ENCODE measurements around the gene KRTAP2-2. TPM values are rescaled to one million over a fixed set of nuclear protein-coding genes. Genes with fewer than 3 reads are reported as not detected.

KRTAP2-2 gene
- total and polyA plus RNA-seq, 10 of the 15 experiments (the other 5 are each of a cell fraction or from before 2014, with no cell fraction given): not detected

- DNase-seq (ENCODE audit: low read depth, low spot score): no peak
- ChIA-PET SMC1A (ENCODE audit: uncharacterized antibody, unreplicated experiment) (no interaction called here), RAD21 (ENCODE audit: unreplicated experiment) (no interaction called here), POLR2A (no interaction called here), CTCF (no interaction called here)
- in situ Hi-C loops (cut with MboI) (no loop called here), intact Hi-C loops (cut with micrococcal nuclease; ENCODE audit: unreplicated experiment) (no loop called here)
- 8% methylated on average over 7 of the region's 7 CpGs for WGBS (ENCODE audit: insufficient coverage, insufficient replicate concordance, low lambda C conversion rate, missing lambda C conversion rate)
- FAIRE-seq: no peak
- Histone ChIP-seq H4K20me1 (ENCODE audit: control insufficient read depth, insufficient read depth) (no peaks in the 10 kb centered on the region), H3K9me3 (replicated peaks; ENCODE audit: control insufficient read depth, insufficient read depth, low read length) (no peaks in the 10 kb centered on the region), H3K27me3 (replicated peaks in 1 of 2; ENCODE audit: control insufficient read depth in 2 of 2, insufficient read depth in 2 of 2, low read length in 1 of 2) (no peaks in the 10 kb centered on the region; a peak in 2 of 4 replicates), H3K79me2 (ENCODE audit: control insufficient read depth, insufficient read depth, low read length) (no peaks in the 10 kb centered on the region), H3K4me1 (ENCODE audit: control insufficient read depth, insufficient read depth, low read length) (no peaks in the 10 kb centered on the region), H3K27ac (ENCODE audit: control insufficient read depth, insufficient read depth) (no peak overlapping the region), H2AFZ (ENCODE audit: control insufficient read depth, low read depth, low read length) (no peak overlapping the region), H3K4me2 (ENCODE audit: control insufficient read depth, insufficient read depth) (no peak overlapping the region), H3K4me3 (no peak overlapping the region), H3K36me3 (ENCODE audit: control insufficient read depth in 2 of 2, insufficient read depth in 2 of 2, low read length in 1 of 2) (no peaks in the 10 kb centered on the region), H3K9ac (ENCODE audit: control insufficient read depth, insufficient read depth, low read length) (no peak overlapping the region)
- no peak for ATAC-seq
- BruUV-seq (replicated peaks): no TSS peak
- TF ChIP-seq KLF5 (IDR thresholded peaks at IDR 0.05; ENCODE audit: partially characterized antibody) (no peak), TBL1XR1 (IDR thresholded peaks at IDR 0.05; ENCODE audit: low read depth, low read length) (no peak), NR2C1 (IDR thresholded peaks at IDR 0.05) (no peak), BRCA1 (IDR thresholded peaks at IDR 0.05; ENCODE audit: low read depth, low read length) (no peak), TCF7 (IDR thresholded peaks at IDR 0.05; ENCODE audit: borderline replicate concordance) (no peak), NFYB (IDR thresholded peaks at IDR 0.05; ENCODE audit: insufficient read depth, low read depth, low read length) (no peak), HDAC2 (IDR thresholded peaks at IDR 0.05) (no peak), BCL3 (IDR thresholded peaks at IDR 0.05; ENCODE audit: borderline replicate concordance, insufficient read depth, low read depth, low read length, poor library complexity, severe bottlenecking) (no peak), FOS (IDR thresholded peaks at IDR 0.05; ENCODE audit: borderline replicate concordance, extremely low read depth, insufficient read length) (no peak), TARDBP (IDR thresholded peaks at IDR 0.05; ENCODE audit: borderline replicate concordance) (no peak), EGR1 (IDR thresholded peaks at IDR 0.05; ENCODE audit: borderline replicate concordance in 1 of 2, low read depth in 2 of 2, low read length in 2 of 2) (no peak), CHD2 (IDR thresholded peaks at IDR 0.05; ENCODE audit: borderline replicate concordance, low read depth, low read length) (no peak), TCF3 (IDR thresholded peaks at IDR 0.05; ENCODE audit: borderline replicate concordance, insufficient read depth, low read depth, low read length) (no peak), LARP7 (IDR thresholded peaks at IDR 0.05) (no peak), PAX5 (IDR thresholded peaks at IDR 0.05; ENCODE audit: borderline replicate concordance, low read depth, low read length) (no peak), POLR2AphosphoS5 (IDR thresholded peaks at IDR 0.05; ENCODE audit: low read length) (no peak)
- TF ChIP-seq, protein P1, sequence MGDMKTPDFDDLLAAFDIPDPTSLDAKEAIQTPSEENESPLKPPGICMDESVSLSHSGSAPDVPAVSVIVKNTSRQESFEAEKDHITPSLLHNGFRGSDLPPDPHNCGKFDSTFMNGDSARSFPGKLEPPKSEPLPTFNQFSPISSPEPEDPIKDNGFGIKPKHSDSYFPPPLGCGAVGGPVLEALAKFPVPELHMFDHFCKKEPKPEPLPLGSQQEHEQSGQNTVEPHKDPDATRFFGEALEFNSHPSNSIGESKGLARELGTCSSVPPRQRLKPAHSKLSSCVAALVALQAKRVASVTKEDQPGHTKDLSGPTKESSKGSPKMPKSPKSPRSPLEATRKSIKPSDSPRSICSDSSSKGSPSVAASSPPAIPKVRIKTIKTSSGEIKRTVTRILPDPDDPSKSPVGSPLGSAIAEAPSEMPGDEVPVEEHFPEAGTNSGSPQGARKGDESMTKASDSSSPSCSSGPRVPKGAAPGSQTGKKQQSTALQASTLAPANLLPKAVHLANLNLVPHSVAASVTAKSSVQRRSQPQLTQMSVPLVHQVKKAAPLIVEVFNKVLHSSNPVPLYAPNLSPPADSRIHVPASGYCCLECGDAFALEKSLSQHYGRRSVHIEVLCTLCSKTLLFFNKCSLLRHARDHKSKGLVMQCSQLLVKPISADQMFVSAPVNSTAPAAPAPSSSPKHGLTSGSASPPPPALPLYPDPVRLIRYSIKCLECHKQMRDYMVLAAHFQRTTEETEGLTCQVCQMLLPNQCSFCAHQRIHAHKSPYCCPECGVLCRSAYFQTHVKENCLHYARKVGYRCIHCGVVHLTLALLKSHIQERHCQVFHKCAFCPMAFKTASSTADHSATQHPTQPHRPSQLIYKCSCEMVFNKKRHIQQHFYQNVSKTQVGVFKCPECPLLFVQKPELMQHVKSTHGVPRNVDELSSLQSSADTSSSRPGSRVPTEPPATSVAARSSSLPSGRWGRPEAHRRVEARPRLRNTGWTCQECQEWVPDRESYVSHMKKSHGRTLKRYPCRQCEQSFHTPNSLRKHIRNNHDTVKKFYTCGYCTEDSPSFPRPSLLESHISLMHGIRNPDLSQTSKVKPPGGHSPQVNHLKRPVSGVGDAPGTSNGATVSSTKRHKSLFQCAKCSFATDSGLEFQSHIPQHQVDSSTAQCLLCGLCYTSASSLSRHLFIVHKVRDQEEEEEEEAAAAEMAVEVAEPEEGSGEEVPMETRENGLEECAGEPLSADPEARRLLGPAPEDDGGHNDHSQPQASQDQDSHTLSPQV (IDR thresholded peaks at IDR 0.05): no peak
- TF ChIP-seq, protein P2, sequence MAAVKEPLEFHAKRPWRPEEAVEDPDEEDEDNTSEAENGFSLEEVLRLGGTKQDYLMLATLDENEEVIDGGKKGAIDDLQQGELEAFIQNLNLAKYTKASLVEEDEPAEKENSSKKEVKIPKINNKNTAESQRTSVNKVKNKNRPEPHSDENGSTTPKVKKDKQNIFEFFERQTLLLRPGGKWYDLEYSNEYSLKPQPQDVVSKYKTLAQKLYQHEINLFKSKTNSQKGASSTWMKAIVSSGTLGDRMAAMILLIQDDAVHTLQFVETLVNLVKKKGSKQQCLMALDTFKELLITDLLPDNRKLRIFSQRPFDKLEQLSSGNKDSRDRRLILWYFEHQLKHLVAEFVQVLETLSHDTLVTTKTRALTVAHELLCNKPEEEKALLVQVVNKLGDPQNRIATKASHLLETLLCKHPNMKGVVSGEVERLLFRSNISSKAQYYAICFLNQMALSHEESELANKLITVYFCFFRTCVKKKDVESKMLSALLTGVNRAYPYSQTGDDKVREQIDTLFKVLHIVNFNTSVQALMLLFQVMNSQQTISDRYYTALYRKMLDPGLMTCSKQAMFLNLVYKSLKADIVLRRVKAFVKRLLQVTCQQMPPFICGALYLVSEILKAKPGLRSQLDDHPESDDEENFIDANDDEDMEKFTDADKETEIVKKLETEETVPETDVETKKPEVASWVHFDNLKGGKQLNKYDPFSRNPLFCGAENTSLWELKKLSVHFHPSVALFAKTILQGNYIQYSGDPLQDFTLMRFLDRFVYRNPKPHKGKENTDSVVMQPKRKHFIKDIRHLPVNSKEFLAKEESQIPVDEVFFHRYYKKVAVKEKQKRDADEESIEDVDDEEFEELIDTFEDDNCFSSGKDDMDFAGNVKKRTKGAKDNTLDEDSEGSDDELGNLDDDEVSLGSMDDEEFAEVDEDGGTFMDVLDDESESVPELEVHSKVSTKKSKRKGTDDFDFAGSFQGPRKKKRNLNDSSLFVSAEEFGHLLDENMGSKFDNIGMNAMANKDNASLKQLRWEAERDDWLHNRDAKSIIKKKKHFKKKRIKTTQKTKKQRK (IDR thresholded peaks at IDR 0.05; ENCODE audit: low read depth, low read length): no peak
Measured at GRCh38 chr17:41015454-41015853, 39.6 kb downstream of the KRTAP2-2 start.

All from GM12878 (cell line).